D341Med (cell line): ENCODE results near the gene AGFG2.

ENCODE experiments used
- DNase-seq: peaks from one replicate; pipeline ENCODE4 v3.0.0; 2012; ENCODE audit warnings: low spot score

Gene AGFG2

DNA sequence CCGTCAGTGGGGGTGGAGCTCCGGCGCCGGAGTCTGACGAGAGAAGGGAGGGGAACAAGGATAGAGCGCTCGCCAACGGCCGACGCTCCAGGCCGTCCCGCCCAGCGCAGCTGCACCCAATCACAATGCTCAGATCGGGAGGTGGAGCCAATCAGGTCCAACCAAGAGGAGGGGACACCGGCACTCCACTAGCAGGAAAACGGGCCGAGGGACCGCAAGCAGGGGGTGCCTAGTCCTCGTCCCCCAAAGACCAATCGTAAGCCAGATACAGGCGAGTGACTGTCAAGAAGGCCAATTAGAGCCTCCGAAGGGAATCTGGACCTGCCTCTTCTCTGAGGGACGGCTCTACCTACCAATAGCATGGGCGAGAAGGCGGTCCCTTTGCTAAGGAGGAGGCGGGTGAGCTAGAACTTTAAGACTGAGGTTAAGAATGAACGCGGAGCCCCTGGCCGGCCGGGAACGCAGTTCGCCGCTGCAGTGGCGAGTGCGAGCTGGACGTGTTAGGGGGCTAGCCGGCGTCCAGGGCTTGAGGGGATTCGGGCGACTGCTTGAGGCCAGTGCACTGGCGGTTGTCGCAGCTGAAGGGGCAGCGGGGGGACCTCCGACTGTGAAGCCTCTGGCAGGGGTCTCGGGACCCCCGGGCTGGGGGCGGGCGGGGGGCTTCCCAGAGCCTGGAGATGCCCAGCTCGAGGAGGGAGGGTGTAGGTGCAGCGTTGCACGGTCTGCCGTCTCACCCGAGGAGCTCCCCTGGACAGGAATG is 47.4 kb downstream of the AGFG2 start, which contains the start of gene FBXO24:
FBXO24 (plus strand) TSS at position 63 of the 760 bp plus-strand sequence; CDS start at position 361, 298 bp downstream.
- DNase-seq, result peak; percentile 98

GRCh38 chr7:100588438-100588837 is 49.4 kb downstream of the AGFG2 start:
- DNase-seq, result no peak

DNA sequence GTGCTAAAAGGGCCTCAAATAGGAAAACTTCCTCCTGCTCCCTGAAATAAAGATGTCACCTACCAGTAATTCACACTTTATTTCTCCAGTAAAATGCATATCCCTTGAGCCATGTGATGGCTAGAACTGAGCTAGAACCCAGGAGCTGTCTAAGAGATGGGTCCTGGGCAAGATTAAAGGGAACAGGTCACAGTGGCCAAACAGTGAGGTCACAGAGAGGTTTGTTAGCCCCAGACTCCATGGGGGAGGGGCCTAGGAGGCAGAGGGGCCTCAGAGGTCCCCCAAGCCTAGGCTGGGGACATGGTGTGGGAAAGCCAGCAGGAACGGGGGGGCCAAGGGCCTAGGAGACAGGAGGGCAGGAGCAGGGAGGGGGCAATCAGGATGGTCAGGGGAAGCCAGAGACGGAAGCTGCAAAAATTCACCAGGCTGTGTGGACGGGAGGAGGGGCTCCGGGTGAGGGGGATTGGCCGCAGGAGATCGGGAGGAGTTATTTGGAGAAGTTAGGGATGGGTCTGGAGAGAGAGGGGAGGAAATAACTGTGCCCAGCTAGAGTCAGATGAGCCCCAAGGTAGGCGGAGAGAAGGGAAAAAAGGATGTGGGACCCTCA is 50.4 kb downstream of the AGFG2 start:
- no peak for DNase-seq

- DNase-seq, result no peak
These were observed 51.2 kb downstream of the AGFG2 start for GRCh38 chr7:100590077-100590737.

GRCh38 chr7:100591596-100591995 is 52.6 kb downstream of the AGFG2 start:
- no peak for DNase-seq

GRCh38 chr7:100595188-100595587 is 56.2 kb downstream of the AGFG2 start:
- DNase-seq, result no peak

DNA sequence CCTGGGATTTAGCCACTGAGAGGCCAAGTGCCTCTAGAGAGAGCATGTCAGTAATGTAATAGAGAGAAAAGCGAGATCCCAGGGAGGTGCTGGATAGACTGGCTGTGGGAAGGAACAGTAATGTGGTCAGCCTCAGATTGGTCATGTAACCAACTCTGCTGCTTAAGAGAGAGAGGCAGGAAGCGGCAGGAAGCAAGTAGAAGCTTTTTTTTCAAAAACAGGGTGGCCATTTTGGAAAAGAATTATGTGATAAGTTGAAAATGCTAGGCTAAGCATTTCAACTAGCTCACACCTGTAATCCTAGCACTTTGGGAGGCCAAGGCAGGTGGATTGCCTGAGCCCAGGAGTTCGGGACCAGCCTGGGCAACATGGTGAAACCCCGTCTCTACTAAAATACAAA is 59.4 kb downstream of the AGFG2 start:
- DNase-seq, result no peak

DNA sequence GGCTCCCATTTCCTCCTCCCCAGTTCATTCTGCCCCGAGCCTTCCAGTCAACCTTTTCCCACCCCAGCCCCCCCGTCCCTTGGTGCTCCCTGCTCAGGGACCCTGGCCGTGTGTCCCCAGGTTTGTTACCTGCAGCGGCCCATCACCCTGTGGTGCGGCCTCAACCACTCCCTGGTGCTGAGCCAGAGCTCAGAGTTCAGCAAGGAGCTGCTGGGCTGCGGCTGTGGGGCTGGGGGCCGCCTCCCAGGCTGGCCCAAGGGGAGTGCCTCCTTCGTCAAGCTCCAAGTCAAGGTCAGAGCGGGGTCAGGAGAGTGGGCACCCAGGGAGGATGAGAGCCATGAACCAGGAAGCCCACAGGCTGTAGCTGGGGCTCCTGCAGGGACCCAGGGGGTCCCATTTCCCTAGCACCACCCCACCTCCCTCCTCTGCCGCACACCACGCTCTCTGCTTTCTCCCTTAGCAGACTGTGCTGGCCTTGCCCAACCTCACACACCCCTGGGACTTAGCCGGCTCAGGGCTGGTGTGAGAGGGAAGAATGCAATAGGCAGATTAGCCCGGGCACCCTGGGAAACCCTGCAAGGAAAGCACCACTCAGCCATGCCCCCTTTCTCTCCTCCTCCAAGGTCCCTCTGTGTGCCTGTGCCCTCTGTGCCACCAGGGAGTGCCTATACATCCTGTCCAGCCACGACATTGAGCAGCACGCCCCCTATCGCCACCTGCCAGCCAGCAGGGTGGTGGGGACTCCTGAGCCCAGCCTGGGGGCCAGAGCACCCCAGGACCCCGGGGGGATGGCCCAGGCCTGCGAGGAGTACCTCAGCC is 61.1 kb downstream of the AGFG2 start:
- peak; percentile 53 for DNase-seq

DNA sequence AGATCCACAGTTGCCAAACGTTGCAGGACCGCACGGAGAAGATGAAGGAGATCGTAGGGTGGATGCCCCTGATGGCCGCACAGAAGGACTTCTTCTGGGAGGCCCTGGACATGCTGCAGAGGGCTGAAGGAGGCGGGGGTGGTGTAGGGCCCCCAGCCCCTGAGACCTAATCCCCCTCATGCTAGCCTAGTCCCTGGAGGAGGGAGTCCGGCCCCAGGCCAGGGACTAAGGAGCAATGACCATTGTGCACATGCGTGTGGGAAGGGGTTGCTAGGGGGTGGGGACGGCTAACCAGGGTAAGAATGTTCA is 61.7 kb downstream of the AGFG2 start:
- DNase-seq, result no peak

DNA sequence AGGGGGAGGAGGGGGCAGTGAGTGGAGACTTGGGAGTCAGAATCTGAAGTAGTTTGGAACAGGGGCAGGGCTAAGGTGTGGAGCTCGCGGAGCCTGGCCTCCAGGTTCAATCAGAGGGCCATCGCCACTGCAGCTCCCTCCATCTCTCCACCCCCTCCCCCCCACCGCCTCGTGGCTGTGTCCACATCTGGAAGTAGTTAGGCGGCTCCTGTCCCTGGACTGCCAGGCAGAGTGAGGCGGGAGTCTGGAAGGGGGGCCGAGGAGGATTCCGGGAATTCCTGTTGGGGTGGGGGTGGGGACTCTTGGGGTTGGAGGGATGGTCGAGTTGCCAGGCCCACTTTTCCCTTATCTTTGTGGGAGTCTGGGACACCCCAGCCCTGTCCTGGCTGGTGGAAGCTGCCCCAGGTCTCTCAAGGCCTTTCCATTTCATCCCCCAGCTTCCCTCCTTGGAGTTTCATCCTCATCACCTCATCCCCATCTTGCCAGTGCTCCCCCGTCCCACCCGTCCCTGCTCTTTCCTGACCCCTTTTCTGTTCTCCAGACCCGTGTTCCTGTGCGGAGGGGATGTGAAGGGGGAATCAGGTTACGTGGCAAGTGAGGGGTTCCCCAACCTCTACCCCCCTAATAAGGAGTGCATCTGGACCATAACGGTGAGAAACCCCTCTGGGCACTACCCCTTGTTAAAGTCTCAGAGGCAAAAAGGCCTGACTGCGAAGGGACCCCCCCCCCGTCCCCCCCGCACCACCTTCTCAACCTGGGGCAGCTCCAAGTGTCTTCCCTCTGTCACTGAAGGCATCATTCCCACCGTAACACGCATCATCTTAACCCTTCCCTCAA is 64.1 kb downstream of the AGFG2 start:
- no peak for DNase-seq

DNA sequence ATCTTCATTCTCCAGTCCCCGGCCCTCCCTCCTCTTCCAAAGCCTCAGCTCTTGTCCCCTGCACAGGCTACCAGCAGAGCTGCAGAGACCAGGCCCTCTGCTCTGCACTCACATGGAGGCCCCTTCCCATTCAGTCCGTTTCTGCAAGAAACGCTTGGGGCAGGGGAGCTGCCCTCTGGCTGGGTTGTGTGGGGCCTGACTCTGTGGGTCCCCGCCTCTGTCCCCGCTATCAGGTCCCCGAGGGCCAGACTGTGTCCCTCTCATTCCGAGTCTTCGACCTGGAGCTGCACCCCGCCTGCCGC is 64.7 kb downstream of the AGFG2 start:
- DNase-seq, result no peak

DNA sequence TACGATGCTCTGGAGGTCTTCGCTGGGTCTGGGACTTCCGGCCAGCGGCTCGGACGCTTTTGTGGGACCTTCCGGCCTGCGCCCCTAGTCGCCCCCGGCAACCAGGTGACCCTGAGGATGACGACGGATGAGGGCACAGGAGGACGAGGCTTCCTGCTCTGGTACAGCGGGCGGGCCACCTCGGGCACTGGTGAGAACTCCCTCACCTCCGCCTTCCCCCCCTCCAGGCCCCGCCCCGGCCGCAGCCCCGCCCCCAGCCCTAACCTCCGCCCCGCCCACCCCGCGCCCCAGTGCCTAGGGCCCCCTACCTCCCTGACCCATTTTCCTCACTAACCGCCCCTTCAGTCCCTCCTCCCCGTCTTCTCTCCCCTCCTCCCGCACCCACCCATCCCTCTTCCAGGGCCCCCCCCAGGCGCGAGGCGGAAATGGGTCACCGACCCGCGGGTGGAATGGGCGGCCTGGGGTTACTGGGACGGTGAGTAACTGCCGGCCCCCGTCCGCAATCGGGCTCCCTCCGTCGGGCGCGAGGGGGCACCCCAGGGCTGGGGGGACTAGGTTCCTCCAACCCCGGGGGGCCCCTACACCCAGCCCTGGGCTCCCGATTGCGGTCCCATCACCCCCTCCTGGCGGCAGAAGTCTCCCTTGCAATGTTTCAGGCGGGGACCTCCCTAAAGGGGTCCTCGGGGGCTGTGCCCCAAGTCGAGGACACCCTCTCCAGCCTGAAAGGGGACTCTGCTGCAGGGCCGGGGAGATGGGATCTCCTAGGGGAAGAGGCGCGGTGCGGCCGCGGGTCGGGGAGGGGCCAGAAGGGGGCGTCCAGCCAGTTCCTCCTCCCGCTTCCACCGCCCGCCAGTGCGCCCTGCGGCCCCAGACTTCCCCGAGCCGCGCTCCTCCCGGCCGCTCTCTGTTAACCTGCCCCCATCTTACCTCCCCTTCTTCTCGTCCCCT is 65.3 kb downstream of the AGFG2 start:
- peak; percentile 82 for DNase-seq

GRCh38 chr7:100604976-100605911 is 66.2 kb downstream of the AGFG2 start:
- peak; percentile 55 for DNase-seq

DNA sequence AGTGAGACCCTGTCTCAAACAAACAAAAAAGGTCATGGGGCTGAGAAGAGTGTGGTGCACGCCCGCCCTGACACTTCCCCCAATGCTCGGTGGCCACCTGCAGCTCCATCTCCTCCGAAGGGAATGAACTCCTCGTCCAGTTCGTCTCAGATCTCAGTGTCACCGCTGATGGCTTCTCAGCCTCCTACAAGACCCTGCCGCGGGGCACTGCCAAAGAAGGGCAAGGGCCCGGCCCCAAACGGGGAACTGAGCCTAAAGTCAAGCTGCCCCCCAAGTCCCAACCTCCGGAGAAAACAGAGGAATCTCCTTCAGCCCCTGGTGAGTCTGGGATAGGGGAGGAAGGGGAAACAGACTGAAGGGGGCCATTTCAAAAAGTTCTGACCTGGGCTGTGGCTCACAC is 67.3 kb downstream of the AGFG2 start:
- no peak for DNase-seq

DNA sequence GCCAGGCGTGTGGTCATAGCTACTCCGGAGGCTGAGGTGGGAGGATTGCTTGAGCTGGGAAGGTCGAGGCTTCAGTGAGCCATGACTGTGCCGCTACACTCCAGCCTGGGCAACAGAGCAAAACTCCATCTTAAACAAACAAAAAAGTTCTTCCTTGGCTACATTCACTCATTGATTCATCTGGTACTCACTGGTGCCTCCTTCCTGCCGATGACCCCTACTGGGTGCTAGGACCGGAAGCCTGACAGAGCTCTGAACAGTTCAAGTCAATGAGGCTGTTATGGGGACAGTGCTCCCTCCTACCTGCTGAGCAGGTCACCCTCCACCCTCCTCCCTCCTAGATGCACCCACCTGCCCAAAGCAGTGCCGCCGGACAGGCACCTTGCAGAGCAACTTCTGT is 68.1 kb downstream of the AGFG2 start:
- no peak for DNase-seq

DNA sequence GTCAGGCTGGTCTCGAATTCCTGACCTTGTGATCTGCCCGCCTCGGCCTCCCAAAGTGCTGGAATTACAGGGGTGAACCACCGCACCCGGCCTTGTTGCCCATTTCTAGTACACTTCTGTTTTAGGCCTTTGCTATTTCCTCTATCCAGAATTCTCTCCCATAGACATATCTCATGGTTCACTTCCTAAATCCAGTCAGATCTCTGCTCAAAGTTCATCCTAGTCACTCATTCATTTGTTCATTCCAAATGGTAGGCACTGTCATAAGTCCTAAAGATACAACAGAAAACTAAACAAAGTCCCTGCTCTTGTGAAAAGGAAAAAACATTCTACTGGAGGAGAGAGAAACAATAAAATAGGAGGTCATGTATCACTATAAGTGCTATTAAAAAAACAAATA is 71.0 kb downstream of the AGFG2 start:
- no peak for DNase-seq

DNA sequence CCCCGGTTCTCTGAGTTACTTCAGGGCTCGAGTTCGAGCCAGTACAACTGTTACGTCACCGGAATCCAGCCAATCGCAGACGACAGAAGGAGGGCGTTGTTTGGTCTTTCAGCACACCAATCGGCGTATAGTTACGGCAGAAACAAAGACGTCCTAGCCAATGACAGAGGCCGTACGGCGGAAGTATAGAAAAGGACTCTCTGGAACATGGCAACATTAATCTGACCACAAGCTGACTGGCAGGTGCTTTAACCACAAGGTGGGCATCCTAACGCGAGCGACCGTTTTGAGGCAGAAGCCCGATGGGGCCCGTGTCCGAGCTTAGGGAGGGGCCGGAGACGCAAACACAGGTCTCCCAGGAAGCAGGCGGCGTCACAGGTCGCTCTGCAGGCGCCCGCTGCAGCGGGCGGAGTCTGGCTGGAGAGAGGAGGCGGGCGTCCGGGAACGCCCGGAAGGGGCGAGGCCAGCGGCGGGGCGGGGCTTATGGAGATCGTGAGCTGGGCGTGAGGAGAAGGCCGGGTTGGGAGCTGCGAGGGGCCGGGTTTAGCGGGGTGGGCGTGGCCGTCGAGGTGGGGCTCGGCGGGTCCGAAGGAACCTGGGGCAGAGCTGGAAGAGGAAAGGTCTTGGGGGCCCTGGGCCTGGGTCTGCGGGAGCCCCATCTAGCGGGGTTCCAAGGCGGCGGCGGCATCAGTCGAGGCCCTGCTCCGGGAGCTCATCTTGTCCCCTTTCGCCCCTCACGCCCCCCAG is 73.2 kb downstream of the AGFG2 start, which contains the start of gene MOSPD3:
MOSPD3 (plus strand) TSS at position 558 of the 747 bp plus-strand sequence. CDS start 252 bp downstream, outside the sequence.
- DNase-seq, result peak; percentile 98

DNA sequence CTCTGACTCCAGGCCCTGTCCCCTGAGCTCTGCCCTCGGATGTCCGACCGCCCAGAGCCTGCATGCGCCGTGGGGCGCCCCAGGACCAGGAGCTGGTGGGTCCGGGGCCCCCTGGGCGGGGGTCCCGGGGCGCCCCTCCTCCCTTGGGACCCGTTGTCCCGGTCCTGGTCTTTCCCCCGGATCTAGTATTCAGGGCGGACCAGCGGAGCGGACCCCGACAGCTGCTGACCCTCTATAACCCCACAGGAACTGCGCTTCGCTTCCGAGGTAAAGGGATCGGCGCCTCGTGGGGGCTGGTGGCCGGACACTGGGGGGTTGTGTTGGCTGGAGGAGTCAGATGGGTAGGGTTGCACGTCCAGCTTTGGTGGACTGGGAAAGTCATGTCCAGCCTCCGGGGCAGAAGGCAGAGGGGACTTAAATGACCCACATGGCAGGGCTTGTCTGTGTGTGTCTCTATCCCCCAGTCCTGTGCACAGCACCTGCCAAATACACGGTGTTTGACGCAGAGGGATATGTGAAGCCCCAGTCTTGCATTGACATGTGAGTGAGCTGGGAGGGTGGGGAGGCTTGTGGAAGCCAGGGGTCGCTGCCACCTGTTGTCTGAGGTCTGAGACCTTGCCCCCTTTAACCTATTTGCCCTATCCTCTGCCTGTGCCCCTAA is 73.9 kb downstream of the AGFG2 start:
- no peak for DNase-seq
